HK-2 (cell line): ENCODE measurements around the gene IFI44L.

ENCODE experiments used
- DNase-seq: peaks from one replicate; pipeline ENCODE4 v3.0.0-alpha.2; 2018; ENCODE audit not compliant: unreplicated experiment

The IFI44L gene

DNA sequence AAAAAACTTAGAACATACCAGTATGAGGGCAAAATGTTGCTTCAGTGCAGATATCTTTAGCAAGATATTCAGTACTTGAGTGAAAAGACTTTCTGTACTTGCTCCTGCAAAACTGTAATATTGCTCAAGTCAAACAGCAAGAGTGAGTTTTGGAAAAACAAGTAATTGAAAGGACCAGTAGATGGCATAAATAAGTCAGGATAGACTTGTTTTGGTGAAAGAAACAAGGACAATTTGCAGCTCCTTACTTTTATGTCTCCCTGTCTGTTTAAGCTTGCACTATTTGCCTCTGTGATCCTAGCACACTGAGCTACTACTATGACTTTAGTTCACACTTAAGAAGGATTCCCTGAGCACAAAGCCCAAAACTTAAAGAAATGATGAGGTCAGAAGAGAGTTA, 68.4 kb downstream of the IFI44L start:
- no peak for DNase-seq

DNA sequence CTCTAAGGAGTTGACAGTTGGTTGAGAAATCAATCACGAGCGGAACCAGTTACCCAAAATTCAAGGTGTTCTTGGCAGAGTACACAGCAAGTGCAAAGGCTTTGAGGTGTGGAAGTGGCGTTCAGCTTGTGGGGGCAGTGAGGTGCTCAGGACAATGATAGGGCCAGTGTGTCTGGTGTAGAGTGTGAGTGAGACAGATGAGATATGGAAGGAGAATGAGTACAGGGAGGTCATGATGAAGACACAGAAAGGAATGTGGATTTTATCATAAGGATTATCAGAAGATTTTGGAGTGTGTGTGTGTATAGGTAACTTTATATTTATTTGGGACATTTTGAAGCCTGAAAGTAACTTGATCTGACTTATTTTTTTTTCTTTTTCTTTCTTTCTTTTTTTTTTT, 70.3 kb downstream of the IFI44L start:
- DNase-seq: no peak

GRCh38 chr1:78691995-78692747, 71.9 kb downstream of the IFI44L start:
- no peak for DNase-seq
